ENCODE results near the gene ATP2B2. TPM values are rescaled to one million over a fixed set of nuclear protein-coding genes. Genes with fewer than 3 reads are reported as not detected.

The ATP2B2 gene
- polyA plus RNA-seq, 4 donors: 0.39 to 0.55 TPM; not detected in 2

DNA sequence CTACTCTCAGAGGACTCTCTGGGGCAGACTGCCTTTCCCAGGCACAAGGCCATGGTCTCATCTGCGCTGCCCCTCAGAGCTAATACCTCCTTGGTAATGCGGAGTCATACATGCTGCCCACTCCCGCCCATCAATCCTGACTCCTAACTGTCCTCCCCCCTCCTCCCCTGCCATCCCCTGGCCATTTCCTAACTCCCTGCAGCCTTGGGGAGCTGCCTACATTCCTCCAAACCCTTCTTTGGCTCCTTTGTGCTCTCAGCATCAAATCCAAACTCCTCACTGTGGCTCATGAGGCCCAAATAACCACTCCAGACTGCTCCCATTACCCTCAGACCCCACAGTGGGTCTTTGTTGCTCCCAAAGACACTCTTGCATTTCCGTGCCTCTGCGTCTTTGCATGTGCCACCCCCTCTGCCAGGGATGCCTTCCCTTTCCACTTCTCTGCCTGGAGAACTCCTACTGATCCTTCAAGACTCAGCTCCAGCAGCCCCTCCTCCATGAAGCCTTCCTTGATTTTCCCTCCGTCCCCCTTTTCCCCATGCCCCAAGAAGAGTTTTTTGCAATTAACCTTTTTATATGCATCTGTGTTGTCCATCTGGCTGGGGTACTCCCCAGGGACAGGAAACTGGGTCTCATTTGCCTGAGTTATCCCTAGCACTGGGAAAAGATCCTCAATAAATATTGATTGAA is 5.5 kb upstream of the ATP2B2 start:
- H3K9me3 ChIP-seq (ENCODE audit: control insufficient read depth in 2 of 2, insufficient read depth in 1 of 2, low read depth in 1 of 2, low read length in 1 of 2): no peaks in the 10 kb centered on the region
- no peak for FAIRE-seq
- no peaks in the 10 kb centered on the region for H3K4me1 ChIP-seq (ENCODE audit: control insufficient read depth in 3 of 3, insufficient read depth in 2 of 3, low read depth in 1 of 3, low read length in 2 of 3)
- no peak overlapping the region for H3K4me3 ChIP-seq (ENCODE audit: low read depth in 1 of 3, low read length in 3 of 3)
- no peak for DNase-seq
- no peak overlapping the region for H3K27ac ChIP-seq (ENCODE audit: low read depth in 1 of 3, low read length in 2 of 3)
- H3K27me3 ChIP-seq (ENCODE audit: control insufficient read depth in 3 of 3, insufficient read depth in 3 of 3, low read length in 3 of 3): peaks cover 0 to 14% (median 5%) of the 10 kb centered on the region in 3 donors
- no peaks in the 10 kb centered on the region for H3K36me3 ChIP-seq (ENCODE audit: control insufficient read depth in 3 of 3, insufficient read depth in 2 of 3, low read depth in 1 of 3, low read length in 3 of 3)
- WGBS, 3 donors: 79 to 88% (median 81%) methylated on average over 6 of the region's 6 CpGs

DNA sequence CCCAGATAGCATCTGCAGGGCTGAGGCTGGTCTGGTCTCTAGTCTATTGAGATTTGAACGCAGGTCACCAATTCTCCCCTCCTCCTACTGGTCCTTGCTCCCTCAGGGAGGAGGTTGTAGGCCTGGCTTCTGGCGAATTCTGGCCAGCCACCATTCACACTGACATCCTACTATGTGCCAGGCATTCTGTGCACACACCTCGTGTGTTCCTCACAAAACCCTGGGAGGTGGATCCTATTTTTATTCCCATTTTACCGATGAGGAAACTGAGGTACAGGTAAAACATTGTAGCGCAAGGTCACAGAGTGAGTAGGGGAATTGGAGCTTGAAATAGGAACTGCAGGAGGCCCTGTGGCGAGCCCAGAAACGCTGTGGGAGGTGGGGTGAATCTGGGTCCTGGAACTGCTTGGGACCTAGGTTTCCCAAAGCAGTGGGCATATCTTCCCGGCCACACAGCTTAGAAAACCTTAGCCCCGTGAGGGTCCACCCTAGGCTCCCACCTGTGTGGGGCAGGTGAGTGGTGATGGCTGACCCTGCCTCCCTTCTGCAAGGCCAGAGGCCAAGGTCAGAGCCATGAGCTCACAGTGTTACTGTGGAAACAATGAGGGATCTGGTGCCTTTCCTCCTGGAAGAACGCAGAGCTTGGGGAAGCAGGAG is 4.8 kb upstream of the ATP2B2 start:
- Histone ChIP-seq H3K4me3 (ENCODE audit: low read depth in 1 of 3, low read length in 3 of 3) (no peak overlapping the region), H3K9me3 (ENCODE audit: control insufficient read depth in 2 of 2, insufficient read depth in 1 of 2, low read depth in 1 of 2, low read length in 1 of 2) (no peaks in the 10 kb centered on the region), H3K27me3 (ENCODE audit: control insufficient read depth in 3 of 3, insufficient read depth in 3 of 3, low read length in 3 of 3) (peaks cover 0 to 17% (median 4%) of the 10 kb centered on the region in 3 donors), H3K4me1 (ENCODE audit: control insufficient read depth in 3 of 3, insufficient read depth in 2 of 3, low read depth in 1 of 3, low read length in 2 of 3) (no peaks in the 10 kb centered on the region), H3K36me3 (ENCODE audit: control insufficient read depth in 3 of 3, insufficient read depth in 2 of 3, low read depth in 1 of 3, low read length in 3 of 3) (no peaks in the 10 kb centered on the region), H3K27ac (ENCODE audit: low read depth in 1 of 3, low read length in 2 of 3) (no peak overlapping the region)
- FAIRE-seq (no peak), DNase-seq (no peak)
- WGBS, 3 donors: 56 to 73% (median 70%) methylated on average over 10 of the region's 10 CpGs

DNA sequence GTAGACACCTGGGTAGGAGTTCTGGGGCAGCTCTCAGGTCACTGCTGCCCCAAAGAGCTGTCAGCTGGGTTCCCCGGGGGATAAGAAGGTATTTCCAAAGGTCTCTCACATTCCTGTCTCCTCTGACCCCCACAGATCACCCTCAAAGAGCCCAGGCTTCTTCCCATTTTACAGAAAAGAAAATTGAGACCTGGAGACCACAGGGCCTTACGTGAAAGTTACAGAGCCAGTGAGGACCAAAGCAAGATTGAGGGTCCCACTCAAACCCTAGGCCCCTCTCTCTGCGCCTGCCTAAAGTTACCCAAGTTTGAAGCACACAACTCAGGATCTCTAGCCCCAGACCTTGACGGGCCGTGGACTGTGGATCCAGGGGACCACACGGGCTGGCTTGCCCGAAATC is 3.9 kb upstream of the ATP2B2 start:
- Histone ChIP-seq H3K4me1 (ENCODE audit: control insufficient read depth in 3 of 3, insufficient read depth in 2 of 3, low read depth in 1 of 3, low read length in 2 of 3) (no peaks in the 10 kb centered on the region), H3K9me3 (ENCODE audit: control insufficient read depth in 2 of 2, insufficient read depth in 1 of 2, low read depth in 1 of 2, low read length in 1 of 2) (no peaks in the 10 kb centered on the region), H3K27ac (ENCODE audit: low read depth in 1 of 3, low read length in 2 of 3) (no peak overlapping the region), H3K4me3 (ENCODE audit: low read depth in 1 of 3, low read length in 3 of 3) (no peak overlapping the region), H3K36me3 (ENCODE audit: control insufficient read depth in 3 of 3, insufficient read depth in 2 of 3, low read depth in 1 of 3, low read length in 3 of 3) (no peaks in the 10 kb centered on the region), H3K27me3 (ENCODE audit: control insufficient read depth in 3 of 3, insufficient read depth in 3 of 3, low read length in 3 of 3) (peaks cover 0 to 26% (median 8%) of the 10 kb centered on the region in 3 donors)
- DNase-seq (no peak), FAIRE-seq (no peak)
- WGBS, 3 donors: 74 to 79% (median 78%) methylated on average over 7 of the region's 7 CpGs

DNA sequence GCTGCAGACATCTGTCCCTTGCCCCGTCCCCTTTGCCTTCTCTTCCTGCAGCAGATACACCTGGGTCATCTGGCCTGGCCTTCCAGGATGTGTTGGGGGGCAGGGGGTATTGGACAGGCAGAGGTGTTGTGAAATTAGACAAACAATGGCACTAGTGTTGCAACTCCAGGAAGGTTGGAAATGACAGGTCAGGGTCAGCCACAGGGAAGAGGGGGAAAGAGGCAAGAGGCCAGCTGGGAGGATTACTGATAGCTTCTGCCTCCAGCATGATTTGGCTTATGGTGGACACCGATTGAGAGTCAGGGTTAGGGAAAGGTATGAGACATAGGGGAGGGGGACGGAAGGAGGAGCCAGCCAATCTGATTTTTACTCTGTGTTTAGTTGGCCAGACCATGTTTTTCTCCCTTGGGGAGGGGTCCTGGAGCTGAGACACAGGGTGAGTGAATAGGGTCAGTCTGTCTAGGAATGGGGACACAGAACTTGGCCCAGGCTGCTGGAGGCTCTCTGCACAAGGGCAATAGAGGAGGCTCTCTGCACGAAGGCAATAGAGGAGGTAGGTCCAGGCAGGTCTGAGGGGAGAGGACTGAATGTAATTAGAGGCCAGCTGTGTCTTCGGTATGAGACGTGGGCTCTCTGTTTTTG is 3.4 kb upstream of the ATP2B2 start:
- Histone ChIP-seq H3K9me3 (ENCODE audit: control insufficient read depth in 2 of 2, insufficient read depth in 1 of 2, low read depth in 1 of 2, low read length in 1 of 2) (no peaks in the 10 kb centered on the region), H3K4me3 (ENCODE audit: low read depth in 1 of 3, low read length in 3 of 3) (no peak overlapping the region), H3K36me3 (ENCODE audit: control insufficient read depth in 3 of 3, insufficient read depth in 2 of 3, low read depth in 1 of 3, low read length in 3 of 3) (no peaks in the 10 kb centered on the region), H3K4me1 (ENCODE audit: control insufficient read depth in 3 of 3, insufficient read depth in 2 of 3, low read depth in 1 of 3, low read length in 2 of 3) (no peaks in the 10 kb centered on the region), H3K27me3 (ENCODE audit: control insufficient read depth in 3 of 3, insufficient read depth in 3 of 3, low read length in 3 of 3) (peaks cover 0 to 26% (median 10%) of the 10 kb centered on the region in 3 donors), H3K27ac (ENCODE audit: low read depth in 1 of 3, low read length in 2 of 3) (no peak overlapping the region)
- no peak for DNase-seq
- no peak for FAIRE-seq
- WGBS, 3 donors: 60 to 70% (median 67%) methylated on average over 6 of the region's 6 CpGs

DNA sequence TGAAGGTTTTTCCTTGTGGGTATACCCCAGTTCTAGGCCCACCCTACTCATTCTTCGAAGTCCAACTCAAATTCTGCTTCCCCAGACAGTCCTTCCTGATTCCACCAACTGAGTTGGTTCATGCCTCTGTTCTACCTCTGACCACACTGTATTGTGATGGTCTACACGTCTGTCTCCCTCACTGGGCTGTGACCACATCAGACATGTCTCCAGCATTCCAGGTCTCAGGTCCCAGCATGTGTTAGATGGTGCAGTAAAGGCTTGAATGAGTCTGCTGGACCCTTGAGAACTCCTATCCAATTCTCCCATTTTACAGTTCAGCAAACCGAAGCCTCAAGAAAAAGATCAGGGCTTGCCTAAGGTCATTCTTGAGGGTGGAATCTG is 2.8 kb upstream of the ATP2B2 start:
- no peak for FAIRE-seq
- Histone ChIP-seq H3K4me3 (ENCODE audit: low read depth in 1 of 3, low read length in 3 of 3) (no peak overlapping the region), H3K4me1 (ENCODE audit: control insufficient read depth in 3 of 3, insufficient read depth in 2 of 3, low read depth in 1 of 3, low read length in 2 of 3) (no peaks in the 10 kb centered on the region), H3K36me3 (ENCODE audit: control insufficient read depth in 3 of 3, insufficient read depth in 2 of 3, low read depth in 1 of 3, low read length in 3 of 3) (no peaks in the 10 kb centered on the region), H3K27me3 (ENCODE audit: control insufficient read depth in 3 of 3, insufficient read depth in 3 of 3, low read length in 3 of 3) (peaks cover 0 to 26% (median 10%) of the 10 kb centered on the region in 3 donors), H3K27ac (ENCODE audit: low read depth in 1 of 3, low read length in 2 of 3) (no peak overlapping the region), H3K9me3 (ENCODE audit: control insufficient read depth in 2 of 2, insufficient read depth in 1 of 2, low read depth in 1 of 2, low read length in 1 of 2) (no peaks in the 10 kb centered on the region)
- 54 to 71% (median 69%) methylated on average over 3 of the region's 3 CpGs for WGBS, 3 donors
- DNase-seq: no peak

DNA sequence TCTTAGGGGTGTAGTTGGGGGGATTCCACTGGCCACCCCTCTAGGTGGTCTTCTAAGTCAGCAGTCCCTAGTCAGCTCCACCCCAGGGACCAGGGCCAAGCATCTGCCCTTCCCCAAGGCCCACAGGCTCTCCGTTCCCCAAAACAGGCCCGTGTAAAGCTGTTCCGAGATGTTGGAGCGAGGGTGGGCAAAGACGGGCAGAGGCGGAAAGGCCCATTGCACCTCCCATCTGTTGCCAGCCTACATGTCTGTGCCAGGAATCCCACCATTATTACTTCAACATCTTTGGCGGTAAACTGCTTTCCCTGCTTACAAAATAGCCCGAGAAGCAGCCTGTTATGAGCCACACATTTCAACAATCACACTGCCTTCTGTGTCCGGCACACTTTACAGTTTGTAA is 1.9 kb upstream of the ATP2B2 start:
- no peak overlapping the region for H3K27ac ChIP-seq (ENCODE audit: low read depth in 1 of 3, low read length in 2 of 3)
- DNase-seq: no peak
- H3K36me3 ChIP-seq (ENCODE audit: control insufficient read depth in 3 of 3, insufficient read depth in 2 of 3, low read depth in 1 of 3, low read length in 3 of 3): no peaks in the 10 kb centered on the region
- WGBS, 3 donors: 90 to 93% (median 90%) methylated on average over 9 of the region's 9 CpGs
- H3K4me3 ChIP-seq (ENCODE audit: low read depth in 1 of 3, low read length in 3 of 3): no peak overlapping the region
- H3K4me1 ChIP-seq (ENCODE audit: control insufficient read depth in 3 of 3, insufficient read depth in 2 of 3, low read depth in 1 of 3, low read length in 2 of 3): no peaks in the 10 kb centered on the region
- peaks cover 0 to 28% (median 10%) of the 10 kb centered on the region in 3 donors for H3K27me3 ChIP-seq (ENCODE audit: control insufficient read depth in 3 of 3, insufficient read depth in 3 of 3, low read length in 3 of 3)
- no peaks in the 10 kb centered on the region for H3K9me3 ChIP-seq (ENCODE audit: control insufficient read depth in 2 of 2, insufficient read depth in 1 of 2, low read depth in 1 of 2, low read length in 1 of 2)
- FAIRE-seq: no peak

DNA sequence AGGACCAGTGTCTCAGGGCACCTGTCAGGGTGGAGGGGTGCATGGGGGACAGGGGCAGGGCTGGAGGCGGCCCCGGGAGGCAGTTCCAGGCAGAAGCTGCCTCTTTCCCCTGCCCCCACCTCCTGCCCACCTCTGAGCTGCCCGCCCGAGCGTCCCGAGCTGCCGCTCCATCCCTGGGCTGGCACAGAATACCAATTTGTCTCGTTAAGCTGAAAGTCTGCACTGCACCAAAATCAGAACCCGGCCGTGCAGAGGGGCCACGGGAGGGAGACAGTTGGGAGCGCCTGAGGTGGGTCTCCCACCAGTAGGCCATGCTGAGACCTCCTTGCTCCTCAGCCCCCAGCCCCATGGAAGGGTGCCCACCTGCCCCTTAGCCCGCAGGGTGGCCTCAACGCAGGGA is 1.3 kb upstream of the ATP2B2 start:
- H3K27ac ChIP-seq (ENCODE audit: low read depth in 1 of 3, low read length in 2 of 3): no peak overlapping the region
- H3K36me3 ChIP-seq (ENCODE audit: control insufficient read depth in 3 of 3, insufficient read depth in 2 of 3, low read depth in 1 of 3, low read length in 3 of 3): no peaks in the 10 kb centered on the region
- H3K4me1 ChIP-seq (ENCODE audit: control insufficient read depth in 3 of 3, insufficient read depth in 2 of 3, low read depth in 1 of 3, low read length in 2 of 3): no peaks in the 10 kb centered on the region
- FAIRE-seq (no peak), DNase-seq (no peak)
- H3K27me3 ChIP-seq (ENCODE audit: control insufficient read depth in 3 of 3, insufficient read depth in 3 of 3, low read length in 3 of 3): peaks cover 0 to 28% (median 10%) of the 10 kb centered on the region in 3 donors
- no peaks in the 10 kb centered on the region for H3K9me3 ChIP-seq (ENCODE audit: control insufficient read depth in 2 of 2, insufficient read depth in 1 of 2, low read depth in 1 of 2, low read length in 1 of 2)
- 77 to 88% (median 81%) methylated on average over 14 of the region's 14 CpGs for WGBS, 3 donors
- no peak overlapping the region for H3K4me3 ChIP-seq (ENCODE audit: low read depth in 1 of 3, low read length in 3 of 3)

DNA sequence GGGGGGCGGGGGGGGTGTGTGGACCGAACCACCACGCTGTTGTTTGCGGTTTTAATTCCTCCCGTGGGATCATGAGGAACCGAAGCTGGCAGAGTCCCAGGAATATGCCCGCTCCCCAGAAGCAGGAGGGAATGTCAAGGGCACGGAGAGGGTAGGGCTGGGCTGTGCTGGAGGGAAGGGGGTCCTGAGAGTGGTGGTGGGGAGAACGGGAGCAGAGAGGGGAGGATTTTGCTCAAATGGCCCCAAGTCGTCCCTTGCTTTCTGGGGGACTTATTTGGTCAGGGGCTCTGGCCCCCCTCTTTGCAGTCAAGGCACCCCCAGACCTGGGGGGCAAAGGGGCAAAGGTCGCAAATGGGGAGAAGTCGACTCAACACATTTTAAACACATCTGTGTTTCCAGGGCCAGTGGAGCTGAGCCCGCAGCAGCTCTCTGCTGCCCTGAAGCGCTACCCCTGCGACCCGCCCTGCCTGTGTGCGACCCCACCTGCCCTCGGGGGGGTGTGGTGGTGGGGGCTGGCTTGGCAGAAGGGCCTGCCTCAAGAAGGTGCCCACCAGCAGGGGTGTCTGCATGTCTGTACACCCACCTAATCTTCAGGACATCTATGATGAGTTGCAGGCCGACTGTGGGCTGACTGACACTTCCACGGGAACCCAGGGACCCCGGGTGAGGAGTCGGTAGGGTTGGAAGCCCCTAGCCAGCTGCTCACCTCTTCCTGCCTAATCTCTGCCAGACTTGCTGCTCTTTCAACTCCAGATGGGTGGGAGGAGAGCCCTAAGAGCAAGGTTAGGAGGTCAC is 602 bp upstream of the ATP2B2 start:
- DNase-seq (no peak), FAIRE-seq (no peak)
- Histone ChIP-seq H3K4me3 (ENCODE audit: low read depth in 1 of 3, low read length in 3 of 3) (no peak overlapping the region), H3K36me3 (ENCODE audit: control insufficient read depth in 3 of 3, insufficient read depth in 2 of 3, low read depth in 1 of 3, low read length in 3 of 3) (no peaks in the 10 kb centered on the region), H3K27ac (ENCODE audit: low read depth in 1 of 3, low read length in 2 of 3) (no peak overlapping the region), H3K27me3 (ENCODE audit: control insufficient read depth in 3 of 3, insufficient read depth in 3 of 3, low read length in 3 of 3) (peaks cover 0 to 31% (median 10%) of the 10 kb centered on the region in 3 donors), H3K4me1 (ENCODE audit: control insufficient read depth in 3 of 3, insufficient read depth in 2 of 3, low read depth in 1 of 3, low read length in 2 of 3) (no peaks in the 10 kb centered on the region), H3K9me3 (ENCODE audit: control insufficient read depth in 2 of 2, insufficient read depth in 1 of 2, low read depth in 1 of 2, low read length in 1 of 2) (no peaks in the 10 kb centered on the region)
- WGBS, 3 donors: 25 to 30% (median 29%) methylated on average over 20 to 22 of the region's 22 CpGs

All from small intestine (tissue), 7 donors.